HG03039 (cell line): ENCODE results near the gene EFNA4.

Source experiments
- ATAC-seq: cut with Tn5 transposase; IDR thresholded peaks from one replicate; pipeline ENCODE4 v1.9.1; 2021; ENCODE audit warnings: mild to moderate bottlenecking, moderate library complexity; ENCODE audit not compliant: unreplicated experiment

The EFNA4 gene

DNA sequence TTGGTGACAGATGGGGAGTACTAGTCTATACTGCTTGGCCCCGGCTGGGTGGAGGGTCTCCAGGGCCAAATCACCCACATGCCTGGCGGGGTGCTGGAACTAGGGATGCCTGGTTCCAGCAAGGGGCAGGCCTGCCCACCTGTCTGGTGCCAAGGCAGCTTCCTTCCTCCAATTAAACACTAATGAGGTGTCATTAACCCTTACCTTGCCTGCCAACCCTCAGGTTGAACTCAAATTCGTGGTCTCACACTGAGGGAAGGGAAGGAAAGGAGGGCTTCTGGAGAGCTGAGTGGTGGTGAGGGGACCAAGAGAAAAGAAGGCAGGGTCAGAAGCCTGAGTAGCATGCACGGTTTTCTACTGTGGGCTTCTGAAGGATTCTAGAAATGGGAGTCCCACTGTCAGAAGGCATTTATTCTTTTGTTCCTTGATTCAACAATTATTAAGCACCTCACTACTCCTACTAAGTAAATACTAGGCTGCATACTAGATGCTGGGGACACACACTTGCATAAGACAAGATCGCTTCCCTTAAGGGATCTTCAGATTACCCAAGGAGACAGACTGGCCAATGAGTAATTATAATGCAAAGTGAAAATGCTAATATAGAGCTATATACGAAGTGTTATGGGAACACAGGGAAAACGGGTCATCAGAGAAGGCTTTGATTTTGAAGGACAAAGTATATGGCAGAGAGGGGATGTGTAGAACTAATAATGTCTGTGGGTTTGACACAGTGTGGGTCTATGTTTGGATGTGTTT lies 9.2 kb downstream of the EFNA4 start:
- ATAC-seq = no peak

DNA sequence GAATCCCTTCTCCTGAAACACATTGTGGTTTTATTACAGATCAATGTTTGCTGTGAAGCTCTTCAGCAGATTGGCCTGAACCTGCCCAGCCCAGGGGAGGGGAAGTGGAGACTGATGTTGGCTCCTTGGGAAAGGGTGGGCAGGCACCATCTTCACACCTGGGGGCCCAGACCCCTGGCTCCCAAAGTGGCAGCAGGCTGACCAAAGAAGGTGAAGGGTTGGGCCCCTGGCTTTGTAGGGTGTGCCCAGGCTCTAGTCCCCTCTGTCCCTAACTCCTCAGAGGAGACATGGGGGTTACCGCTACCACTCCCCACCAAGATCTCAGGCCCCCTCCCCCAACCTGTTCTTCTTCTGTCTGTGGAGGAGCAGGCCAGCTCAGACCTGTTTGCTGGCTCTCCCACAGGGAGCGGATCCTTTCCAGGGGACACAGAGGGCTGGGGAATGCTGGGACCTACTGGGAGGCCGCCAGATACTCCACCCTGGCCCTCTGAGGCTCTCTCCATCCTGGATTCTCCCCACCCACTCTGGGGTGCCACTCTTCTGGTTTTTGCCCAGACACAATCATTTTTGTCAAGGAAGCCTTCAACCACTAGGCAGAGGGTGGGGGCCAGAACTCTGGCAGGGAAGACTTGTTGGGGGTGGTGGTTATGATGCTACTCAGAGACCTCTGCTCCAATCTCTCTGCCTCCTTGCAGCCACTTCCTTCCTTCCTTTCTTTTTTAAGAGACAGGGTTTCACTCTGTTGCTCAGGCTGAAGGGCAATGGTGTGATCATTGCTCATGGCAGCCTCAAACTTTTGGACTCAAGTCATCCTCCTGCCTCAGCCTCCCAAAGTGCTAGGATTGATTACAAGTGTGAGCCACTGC lies 10.1 kb downstream of the EFNA4 start:
- ATAC-seq = no peak

DNA sequence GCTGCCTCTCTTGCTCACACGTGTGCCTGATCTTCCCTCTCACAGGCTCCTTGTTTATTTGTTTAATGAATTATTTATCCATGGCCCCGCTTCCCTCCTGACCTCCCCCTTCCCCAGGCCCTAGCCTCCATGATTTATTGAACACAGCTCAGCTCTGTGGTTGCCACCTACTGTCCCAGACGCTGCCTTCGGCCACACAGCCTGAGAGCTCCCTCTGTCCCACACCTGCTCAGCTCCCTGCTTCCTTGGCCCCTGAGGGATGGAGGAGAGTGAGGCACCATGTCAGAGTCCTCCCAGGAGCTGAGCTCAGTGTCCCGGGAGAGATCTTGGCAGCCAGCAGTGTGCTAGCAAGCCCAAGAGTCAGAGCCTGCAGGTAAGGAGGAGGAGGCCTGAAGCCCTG lies 12.0 kb downstream of the EFNA4 start:
- no peak for ATAC-seq

DNA sequence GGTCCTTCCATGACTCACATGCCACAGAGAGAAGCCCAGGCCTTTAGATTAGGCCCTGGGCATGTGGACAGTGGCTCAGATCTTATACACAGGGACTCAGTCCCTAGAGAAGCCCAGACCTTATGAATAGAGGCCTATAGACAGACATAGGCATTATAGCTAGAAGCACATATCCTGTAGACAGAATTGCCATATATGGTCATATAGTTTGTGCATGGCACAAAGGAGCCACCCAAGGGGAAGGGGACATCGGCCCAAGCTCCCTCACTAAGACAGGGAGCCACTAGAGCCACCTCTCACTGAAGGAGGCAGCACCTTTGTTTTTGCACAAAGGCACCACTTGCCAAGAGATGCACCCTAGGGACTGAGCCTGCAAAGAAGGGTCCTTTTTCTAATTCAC lies 12.8 kb downstream of the EFNA4 start:
- no peak for ATAC-seq

DNA sequence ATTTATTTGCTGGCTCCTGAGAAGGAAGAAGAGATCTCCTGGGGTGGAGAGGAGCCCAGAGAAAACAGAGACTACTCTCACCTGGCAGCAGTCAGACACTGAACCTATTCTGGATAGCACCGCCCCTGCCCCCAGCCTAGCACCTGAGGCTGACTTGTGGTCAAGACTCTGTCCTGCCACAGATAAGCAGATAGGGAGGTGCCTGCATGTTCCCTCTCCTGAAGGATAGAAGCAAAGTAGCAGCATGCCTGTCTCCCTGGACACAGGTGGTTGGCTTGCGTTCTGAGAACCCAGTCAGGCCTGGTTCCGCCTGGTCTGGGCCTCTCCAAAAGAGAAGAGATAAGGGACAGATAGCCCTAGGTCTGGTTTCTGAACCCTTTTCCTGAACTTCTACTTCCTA lies 13.8 kb downstream of the EFNA4 start:
- ATAC-seq = no peak

DNA sequence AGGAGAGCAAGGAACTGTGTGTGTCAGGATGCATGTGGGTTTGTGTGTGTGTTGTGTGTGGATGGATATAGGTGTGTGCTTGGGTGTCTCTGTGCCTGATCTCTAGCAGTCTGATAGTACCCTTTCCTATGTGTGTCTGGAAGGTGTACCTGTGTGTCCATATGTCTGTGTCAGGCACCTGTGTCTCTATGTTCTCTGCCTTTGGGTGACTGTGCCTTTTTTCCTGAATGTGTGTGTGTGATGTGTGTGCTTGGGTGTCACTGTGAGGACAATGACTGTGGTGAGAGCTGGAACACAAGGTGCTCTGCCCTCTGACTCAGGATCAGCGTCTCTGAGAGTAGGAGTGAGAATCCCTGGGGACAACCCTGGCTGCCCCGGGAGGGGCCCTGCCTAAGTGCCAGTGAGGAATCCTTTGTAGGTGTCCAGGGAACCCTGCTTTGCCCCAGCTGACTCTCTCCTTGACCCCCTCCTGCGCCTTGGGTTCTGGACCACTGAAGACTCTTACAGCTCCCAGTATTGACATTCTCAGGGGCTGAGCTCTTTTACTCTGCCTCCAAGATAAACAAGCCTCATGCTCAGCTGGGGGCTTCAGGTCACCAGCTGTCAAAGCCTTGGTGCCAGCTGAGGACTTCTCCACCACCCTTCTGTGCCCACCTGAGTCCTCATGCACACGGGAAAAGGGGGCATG lies 14.4 kb downstream of the EFNA4 start:
- ATAC-seq = no peak

DNA sequence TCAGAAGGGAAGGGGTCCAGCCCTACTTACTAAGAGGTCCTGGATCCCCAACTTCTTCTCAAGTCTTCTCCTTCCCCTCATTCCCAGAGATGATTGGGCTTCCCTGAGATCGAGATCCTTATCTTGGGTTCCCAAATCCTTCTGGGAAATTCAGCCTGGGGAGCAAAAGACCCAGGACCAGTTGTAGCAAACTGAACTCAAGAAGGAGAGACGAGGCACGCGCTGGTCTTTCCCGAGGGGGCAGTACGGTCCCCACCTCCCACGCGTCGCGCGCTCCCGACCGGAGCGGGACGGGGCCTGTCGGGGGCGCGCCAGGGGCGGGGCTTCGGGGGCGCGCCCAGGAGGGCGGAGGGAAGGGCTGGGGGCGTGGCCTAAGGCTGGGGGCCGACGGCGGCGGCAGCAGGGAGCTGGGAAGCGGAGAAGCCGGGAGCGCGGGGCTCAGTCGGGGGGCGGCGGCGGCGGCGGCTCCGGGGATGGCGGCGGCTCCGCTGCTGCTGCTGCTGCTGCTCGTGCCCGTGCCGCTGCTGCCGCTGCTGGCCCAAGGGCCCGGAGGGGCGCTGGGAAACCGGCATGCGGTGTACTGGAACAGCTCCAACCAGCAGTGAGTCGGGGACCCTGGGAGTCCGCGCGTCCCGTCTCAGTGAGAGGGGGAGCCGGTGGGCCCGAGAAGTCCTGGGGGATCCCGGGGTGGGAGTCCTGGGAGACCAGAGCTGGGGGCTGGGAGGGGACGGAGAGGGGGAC lies 15.1 kb downstream of the EFNA4 start, which contains the start of gene EFNA3:
Gene EFNA3, plus strand, starts transcription at position 369 of the 741 bp plus-strand sequence. Its CDS starts 105 bp downstream, at position 474.
- no peak for ATAC-seq

DNA sequence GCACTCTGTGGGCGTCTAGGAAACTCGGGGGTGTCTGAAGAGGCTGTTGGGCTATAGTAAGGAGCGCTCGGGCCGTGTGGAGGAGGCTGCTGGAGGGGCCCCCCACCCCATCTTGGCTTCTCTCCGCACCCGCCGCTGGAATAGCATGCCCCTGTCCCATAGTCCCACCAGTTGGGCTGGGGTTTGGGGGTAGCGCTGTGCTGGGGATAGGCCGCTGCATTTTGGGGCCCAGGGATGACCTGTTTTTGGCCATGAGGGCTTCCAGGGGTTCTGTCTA lies 15.6 kb downstream of the EFNA4 start:
- ATAC-seq = no peak

DNA sequence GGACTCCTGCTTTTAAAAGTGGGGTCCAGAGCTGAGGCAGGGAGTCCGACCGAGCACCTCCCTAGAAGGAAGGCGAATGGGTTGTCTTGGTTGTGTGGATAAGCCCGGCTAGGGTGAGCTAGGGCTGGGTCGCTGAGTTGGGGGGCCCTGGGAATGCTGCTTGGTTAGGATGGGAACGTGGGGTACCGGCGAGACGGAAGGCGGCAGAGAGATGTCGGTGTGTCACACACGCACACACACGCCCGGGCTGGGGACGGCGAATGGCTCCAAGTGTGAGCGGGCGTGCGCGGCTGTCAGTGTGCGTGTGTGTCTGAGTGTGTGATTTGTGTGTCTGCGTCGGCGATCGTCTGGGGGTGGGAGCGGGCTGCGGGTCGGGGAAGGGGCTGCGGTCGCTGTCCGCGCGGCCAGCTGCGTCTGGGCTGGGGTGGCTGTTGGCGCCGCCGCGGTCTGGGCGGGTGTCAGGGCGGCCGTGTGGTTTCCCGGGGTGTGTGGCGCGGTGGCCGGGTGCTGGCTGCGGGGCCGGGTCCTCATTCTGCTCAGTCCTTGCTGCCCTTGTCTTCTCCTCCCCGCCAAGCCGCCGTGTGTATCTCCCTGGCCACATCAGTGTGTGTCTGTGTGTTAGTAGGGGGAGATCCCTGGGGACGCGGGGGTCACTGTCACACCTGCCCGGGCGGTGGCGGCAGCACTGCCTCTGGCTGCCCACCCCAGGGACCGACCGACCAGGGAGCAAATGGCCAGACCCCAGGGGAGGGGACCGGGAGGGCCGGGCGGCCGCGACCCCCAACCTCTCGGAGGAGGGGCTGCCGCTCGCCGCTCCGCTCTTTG lies 16.2 kb downstream of the EFNA4 start:
- no peak for ATAC-seq

DNA sequence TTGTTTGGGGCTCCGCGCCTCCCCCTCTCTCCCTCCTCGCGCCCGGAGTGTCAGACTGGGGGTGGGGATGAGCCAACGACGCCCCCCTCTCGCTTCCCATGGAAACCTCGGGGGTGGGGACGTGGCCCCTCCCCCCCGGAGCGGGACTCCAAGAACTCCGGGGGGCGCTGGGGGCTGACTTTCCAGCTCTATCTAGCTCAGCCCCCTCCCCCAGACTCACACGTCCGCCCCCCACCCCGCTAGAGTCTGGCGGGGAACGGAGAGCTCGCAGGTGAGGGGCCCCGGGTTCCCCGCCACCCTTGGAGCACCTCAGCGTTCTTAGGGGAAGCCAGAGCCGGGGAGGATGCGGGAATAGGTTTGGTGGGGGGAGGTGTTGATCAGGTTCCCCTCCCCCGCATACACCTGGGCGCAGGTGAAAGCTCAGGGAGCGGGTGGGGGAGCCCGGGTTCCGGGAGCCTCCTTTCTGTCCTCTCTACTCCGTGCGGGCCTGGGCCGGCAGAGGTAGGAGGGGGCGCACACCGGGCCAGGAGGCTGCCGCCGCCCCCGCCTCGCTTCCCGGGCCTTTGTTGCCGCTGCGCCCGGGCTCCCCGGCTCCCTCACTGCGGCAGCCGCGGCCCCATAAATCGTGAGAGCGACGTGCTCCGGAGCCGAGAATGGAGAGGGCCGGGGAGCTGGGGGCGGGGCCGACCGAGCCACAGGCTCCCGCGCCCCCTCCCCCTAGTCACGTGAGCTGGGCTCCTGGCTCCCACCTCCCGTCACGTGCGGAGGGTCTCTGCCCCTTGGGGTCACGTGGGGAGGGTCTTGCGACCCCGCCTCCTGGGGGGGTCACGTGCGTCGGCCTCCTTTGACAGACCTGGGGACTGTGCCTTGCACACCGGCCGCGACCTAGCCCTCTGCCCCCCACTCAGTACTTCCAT lies 17.0 kb downstream of the EFNA4 start:
- ATAC-seq = no peak

DNA sequence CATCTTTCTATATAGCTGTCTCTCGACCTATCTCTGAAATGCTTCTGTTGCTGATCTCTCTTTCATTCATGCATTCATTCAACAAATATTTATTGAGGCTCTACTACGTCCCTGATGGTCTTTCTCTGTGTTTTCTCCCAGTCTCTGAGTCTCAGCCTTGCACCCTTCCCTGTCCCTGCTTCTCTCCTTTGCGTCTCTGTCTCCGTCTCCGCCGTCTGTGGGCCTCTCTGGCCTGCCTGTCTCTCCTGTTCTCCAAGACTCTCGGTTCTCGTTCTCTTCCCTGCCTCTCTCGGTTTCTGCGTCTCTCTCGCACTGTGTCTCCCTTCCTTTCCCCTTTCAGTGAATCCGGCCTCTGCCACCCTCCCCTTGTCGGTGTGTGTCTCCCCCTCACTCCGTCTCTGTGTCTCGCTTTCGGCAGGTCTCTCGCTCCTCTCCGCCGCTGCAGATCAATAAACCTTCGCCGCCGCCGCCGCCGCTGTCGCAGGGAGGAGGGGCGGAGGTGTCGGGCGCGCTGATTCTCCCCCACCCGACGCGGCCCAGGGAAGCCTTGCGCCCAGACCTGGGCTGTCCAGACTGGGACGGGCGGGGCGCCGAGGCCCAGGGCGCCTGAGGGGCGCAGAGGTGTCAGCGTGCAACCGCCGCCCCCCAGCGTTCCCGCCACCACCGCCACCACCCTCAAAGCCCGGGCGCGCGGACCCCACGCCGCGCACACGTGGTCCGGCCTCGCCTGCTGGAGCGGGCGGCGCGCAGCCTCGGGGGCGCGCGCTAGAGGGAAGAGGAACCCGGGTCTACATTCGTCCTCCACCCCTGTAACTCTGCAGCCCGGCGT lies 18.1 kb downstream of the EFNA4 start:
- ATAC-seq = no peak

DNA sequence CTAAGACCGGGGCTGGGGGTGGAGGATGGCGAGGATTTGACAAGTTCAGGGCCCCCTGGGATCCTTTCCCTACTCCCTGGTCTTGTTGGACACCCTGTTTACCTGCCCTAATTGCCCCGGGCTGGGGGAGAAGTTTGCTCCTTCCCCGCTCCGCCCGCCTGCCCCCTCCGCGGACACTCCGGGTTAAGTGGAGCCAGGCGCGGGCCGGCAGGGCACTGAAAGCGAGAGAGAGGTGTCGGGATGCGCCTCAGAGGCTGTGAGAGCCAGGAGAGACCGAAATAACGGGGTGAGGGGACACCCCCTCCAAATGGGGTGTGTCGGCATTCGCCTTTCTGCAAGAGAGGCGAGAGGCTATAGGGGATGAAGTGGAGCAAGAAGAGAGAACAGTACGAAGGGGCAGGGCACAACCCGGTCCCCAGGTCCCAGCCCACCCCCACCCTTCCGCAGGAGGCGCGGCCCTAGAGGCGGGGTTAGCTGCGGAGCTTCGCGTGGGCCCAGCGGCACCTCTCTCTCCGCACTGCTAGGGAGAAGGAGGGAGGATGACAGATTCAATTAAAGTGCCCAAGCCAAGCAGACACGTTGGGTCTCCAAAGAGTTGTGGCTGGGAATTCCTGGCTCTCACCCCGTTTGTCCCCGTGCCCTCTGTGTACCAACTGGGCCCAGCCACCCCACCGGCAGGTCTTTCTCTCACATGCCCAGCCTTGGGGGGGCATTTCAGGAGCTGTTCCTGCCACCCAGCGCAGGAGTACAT lies 18.9 kb downstream of the EFNA4 start:
- no peak for ATAC-seq

DNA sequence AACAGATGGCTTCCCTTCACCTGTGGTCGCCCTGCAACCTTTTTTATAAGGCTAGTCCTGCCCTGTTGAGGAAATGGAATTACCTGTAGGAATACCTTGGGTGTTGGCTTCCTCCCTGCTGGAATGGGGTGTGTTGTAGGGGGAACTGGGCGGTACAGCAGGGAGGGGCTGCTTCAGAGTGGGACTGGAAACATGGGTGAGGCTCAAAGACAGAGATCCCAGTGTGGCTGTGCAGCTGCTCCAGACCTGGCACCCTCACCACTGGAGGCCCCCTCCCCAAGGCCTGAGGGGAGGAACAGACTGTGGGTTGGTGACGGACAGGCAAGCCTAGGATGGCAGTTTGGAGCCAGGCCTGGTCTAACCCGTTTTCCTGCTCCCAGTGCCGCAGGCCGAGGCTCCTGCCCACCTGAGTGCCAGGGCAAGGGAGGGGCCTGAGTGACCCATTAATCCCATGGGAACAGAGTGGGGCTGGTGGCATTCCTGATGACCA lies 19.6 kb downstream of the EFNA4 start:
- no peak for ATAC-seq

DNA sequence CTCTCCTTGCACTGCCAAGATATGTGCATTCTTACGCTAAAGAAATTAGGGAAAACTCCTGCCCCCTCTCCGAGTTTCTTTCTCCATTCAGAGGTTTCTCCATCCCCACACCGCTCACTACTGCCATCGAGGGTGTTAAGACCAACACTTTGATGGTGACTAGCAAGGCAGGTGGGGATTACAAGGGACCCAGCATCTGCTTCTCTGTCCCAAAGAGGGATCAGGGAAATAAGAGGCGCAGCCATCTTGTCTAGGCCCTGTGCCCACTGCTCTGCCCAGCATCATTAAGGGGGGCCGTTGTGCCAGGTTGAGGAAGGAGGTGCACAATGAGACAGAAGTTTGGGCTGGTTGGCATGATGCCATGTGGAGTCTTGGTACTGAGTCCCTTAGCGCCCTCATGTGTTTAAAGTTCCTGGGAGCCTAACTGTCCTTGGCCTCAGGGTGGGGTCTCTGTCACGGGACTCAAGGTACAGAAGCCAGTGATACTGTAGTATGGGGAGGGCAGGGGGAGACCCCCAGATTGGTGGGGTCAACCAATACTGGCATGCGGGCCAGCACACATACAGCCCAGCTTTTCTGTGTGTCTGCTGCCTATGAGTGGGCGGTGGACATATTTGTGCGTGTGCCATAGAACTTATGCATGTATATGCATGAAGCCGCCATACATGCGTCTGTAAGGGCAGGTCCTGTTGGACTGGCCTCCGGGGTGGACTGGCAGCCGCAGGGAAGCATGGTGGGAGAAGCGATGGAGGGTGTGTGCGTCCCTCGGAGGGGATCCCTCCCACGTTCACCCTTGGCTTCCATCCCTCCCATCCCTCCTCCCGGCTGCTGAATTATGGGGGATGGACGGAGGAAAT lies 20.6 kb downstream of the EFNA4 start:
- peak; percentile 1 for ATAC-seq

DNA sequence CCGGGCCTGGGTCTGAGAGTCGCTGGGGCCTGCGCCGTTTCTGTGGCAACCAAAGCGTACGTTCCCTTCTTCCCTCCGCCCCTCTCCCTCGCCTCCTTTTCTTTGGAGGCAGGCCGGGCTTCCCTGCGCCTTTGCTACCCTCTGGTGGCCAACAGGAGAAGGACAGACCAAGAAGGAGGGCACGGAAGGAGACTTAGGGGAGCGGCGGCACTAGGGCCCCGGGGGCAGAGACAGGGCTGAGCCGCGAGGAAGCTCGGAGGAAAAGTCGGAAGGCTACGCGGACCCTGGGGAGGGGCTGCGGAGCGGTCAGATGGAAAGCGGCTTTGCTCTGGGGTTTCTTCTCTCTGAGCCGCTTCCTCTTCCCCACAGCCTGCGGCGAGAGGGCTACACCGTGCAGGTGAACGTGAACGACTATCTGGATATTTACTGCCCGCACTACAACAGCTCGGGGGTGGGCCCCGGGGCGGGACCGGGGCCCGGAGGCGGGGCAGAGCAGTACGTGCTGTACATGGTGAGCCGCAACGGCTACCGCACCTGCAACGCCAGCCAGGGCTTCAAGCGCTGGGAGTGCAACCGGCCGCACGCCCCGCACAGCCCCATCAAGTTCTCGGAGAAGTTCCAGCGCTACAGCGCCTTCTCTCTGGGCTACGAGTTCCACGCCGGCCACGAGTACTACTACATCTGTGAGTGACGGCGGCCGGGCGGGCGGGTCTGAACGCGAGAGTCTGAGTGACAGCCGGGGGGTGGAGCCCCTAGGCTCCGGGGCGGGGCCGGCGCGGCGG lies 21.4 kb downstream of the EFNA4 start:
- peak; percentile 60 for ATAC-seq
